Testis (tissue), 3 donors: Measurements from ENCODE around the gene PNMA8B. TPM values are rescaled to one million over a fixed set of nuclear protein-coding genes. Genes with fewer than 3 reads are reported as not detected.
"Not testable (repeated sequence)": the region's sequence is repeated elsewhere in the genome, so short reads cannot be mapped to it uniquely, and the experiment has no call there.

Experiments used
- DNase-seq: peaks from one replicate; pipeline ENCODE4 v3.0.0-alpha.2; 2019
- H3K27ac ChIP-seq, 2 donors: fragments of 200-600 bp; sonication (generic); one replicate each; pipeline ENCODE4 v1.5.1; 2019
- H3K27me3 ChIP-seq: fragments of 200-600 bp; sonication (generic); one replicate; pipeline ENCODE4 v1.5.1; 2019
- H3K36me3 ChIP-seq: fragments of 200-600 bp; sonication (generic); one replicate; pipeline ENCODE4 v1.5.1; 2017; ENCODE audit warnings: low read depth; ENCODE audit errors: missing control alignments
- H3K4me1 ChIP-seq: fragments of 200-600 bp; sonication (generic); one replicate; pipeline ENCODE4 v1.5.1; 2019
- H3K4me3 ChIP-seq, 2 donors: fragments of 200-600 bp; sonication (generic); one replicate each; pipeline ENCODE4 v1.5.1; 2017 to 2019
- H3K9me3 ChIP-seq: fragments of 200-600 bp; sonication (generic); one replicate; pipeline ENCODE4 v1.5.1; 2017
- POLR2A ChIP-seq: fragments of 450-650 bp; IDR thresholded peaks from one replicate; pipeline ENCODE4 v1.6.1; 2017; ENCODE audit warnings: antibody characterized with exemption, mild to moderate bottlenecking, moderate library complexity
- WGBS, 2 donors: methylation state at CpG; one replicate each; pipeline ENCODE4 v1.1.5; 2018; 5-methylcytosine and 5-hydroxymethylcytosine counted together
- intact Hi-C: fragments of 100-400 bp; cut with DNase I; formaldehyde crosslinking; loops from one replicate; pipeline ENCODE4 v1.15.1; 2023; ENCODE audit warnings: low total_unique reads
- polyA plus RNA-seq: library from polyadenylated mRNA; stranded (reverse); fragments of 350-450 nt; fragmentation: Illumina TruSeq; extraction: RNeasy Lipid Tissue Mini Kit (QIAGEN cat#74804); gene quantifications from one replicate; pipeline ENCODE4 v1.2.3, GENCODE V29; 2014; ENCODE audit warnings: low read depth, low replicate concordance; ENCODE audit not compliant: insufficient read depth
- total RNA-seq, 2 donors: library from RNA; depleted of rRNA; stranded (reverse); fragments of >200 nt; gene quantifications; one replicate each; pipeline ENCODE4 v1.2.3, GENCODE V29; 2016
- TF ChIP-seq, protein P1 (sequence below), 3 experiments: fragments of 450-650 bp in 2 of 3; fragments of 200-600 bp in 1 of 3; sonication (generic) in 1 of 3; IDR thresholded peaks; one replicate each; pipeline ENCODE4 v1.5.1; 2016 to 2019; ENCODE audit warnings: antibody characterized with exemption in 3 of 3, mild to moderate bottlenecking in 2 of 3, moderate library complexity in 1 of 3

The PNMA8B gene
- total and polyA plus RNA-seq, 3 donors from 2014 or later = 1.6 to 3.1 (median 3.1) TPM

DNA sequence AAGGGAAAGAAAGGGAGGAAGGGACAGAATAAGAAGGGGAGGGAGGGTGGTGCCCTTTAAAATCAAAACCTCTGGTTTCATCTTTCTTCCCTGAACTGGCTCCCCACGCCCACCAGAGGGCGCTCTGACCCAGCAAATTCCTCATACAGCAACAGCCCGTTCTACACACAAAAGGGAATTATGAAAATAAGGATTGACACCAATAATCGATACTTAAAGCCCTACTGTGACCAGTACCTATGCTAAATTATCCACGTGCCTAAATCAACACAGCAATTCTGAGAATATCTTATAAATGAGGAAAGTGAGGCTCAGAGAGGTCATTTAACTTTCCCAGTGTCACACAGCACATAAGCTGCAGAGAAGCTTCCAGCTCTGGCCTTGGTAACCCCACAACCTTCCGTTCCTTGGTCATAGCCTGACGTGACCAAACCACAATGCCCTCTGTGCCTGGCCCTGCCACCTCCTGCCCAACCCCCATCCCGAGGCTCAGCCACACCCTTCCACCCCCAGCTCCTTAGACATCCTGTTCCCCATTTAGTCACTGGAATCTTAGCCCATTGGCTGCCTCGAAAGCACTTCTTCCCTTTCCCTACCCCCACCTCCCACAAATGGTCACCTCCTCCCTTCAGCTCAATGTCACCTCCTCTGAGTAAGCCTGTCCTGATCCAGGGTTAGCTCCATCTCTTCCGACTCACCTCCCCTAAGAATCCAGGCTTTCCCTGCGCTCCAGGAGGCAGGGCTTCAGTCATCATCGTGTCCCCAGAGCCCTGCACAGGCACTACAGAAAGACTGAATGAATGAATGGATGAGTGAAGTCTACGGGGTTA is 34.2 kb upstream of the PNMA8B start:
- WGBS, 2 donors = 6 to 7% methylated on average over 13 of the region's 13 CpGs
- DNase-seq = peak; percentile 64
- TF ChIP-seq POLR2A = no peak
- TF ChIP-seq, protein P1, sequence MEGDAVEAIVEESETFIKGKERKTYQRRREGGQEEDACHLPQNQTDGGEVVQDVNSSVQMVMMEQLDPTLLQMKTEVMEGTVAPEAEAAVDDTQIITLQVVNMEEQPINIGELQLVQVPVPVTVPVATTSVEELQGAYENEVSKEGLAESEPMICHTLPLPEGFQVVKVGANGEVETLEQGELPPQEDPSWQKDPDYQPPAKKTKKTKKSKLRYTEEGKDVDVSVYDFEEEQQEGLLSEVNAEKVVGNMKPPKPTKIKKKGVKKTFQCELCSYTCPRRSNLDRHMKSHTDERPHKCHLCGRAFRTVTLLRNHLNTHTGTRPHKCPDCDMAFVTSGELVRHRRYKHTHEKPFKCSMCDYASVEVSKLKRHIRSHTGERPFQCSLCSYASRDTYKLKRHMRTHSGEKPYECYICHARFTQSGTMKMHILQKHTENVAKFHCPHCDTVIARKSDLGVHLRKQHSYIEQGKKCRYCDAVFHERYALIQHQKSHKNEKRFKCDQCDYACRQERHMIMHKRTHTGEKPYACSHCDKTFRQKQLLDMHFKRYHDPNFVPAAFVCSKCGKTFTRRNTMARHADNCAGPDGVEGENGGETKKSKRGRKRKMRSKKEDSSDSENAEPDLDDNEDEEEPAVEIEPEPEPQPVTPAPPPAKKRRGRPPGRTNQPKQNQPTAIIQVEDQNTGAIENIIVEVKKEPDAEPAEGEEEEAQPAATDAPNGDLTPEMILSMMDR (IDR thresholded peaks at IDR 0.05) = peak; percentile 88 to 91 (median 90)
- H3K4me3 ChIP-seq = no peak overlapping the region
- no peak overlapping the region for H3K27ac ChIP-seq
- H3K27me3 ChIP-seq = no peaks in the 10 kb centered on the region
- no peaks in the 10 kb centered on the region for H3K36me3 ChIP-seq
- intact Hi-C loops = no loop called here
- H3K9me3 ChIP-seq = no peaks in the 10 kb centered on the region
- no peaks in the 10 kb centered on the region for H3K4me1 ChIP-seq

DNA sequence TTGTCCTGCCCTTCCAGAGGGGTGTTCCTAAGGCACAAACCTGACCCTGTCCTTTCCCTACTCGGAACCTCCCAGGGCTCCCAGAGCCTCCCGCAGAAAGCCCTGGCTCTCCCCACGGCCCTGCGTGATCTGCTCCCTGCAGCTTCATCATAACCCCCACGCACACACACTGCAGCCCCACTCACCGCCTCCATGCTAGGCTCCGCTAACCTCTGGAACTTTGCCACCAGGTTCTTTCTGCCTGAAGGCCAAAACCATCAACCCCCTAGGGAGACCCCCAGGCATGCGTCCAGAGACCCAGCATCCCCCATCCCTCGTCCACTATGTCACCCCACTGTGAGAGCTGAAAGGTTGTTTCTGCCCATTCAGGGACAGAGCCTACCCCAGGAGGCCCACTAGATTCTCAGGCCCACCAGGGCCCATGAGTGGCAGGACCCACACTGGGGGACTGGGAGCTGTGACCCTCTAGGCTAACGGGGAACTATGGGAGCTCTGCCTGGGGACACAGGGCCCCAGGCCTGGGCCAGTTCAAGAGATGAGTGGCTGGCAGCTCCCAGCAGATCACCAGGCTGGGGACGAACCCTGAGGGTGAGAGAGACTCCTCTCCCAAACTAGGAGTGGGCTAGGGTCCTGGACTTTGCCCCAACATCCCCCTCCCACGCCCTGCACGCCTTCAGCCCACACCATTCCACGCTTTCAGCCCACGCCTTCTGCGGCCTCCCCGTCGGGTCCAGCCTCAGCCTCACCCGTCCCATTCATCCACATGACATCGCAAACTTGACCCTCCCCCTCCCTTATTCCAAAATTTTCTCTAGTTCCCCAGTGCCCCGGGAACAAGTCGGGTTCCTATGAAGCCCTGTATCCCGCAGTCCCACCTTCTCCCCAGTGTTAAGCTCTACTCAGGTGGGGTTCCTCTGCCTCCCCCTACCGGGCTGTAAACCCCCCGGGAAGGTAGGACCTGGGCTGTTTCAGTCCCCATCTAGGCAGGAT is 33.2 kb upstream of the PNMA8B start:
- intact Hi-C loops = no loop called here
- no peak overlapping the region for H3K27ac ChIP-seq
- TF ChIP-seq POLR2A = no peak
- TF ChIP-seq, protein P1 (IDR thresholded peaks at IDR 0.05) = no peak
- H3K27me3 ChIP-seq = no peaks in the 10 kb centered on the region
- no peak for DNase-seq
- H3K9me3 ChIP-seq = no peaks in the 10 kb centered on the region
- no peaks in the 10 kb centered on the region for H3K36me3 ChIP-seq
- no peaks in the 10 kb centered on the region for H3K4me1 ChIP-seq
- H3K4me3 ChIP-seq = no peak overlapping the region
- WGBS, 2 donors = 59 to 65% methylated on average over 22 to 25 of the region's 25 CpGs

DNA sequence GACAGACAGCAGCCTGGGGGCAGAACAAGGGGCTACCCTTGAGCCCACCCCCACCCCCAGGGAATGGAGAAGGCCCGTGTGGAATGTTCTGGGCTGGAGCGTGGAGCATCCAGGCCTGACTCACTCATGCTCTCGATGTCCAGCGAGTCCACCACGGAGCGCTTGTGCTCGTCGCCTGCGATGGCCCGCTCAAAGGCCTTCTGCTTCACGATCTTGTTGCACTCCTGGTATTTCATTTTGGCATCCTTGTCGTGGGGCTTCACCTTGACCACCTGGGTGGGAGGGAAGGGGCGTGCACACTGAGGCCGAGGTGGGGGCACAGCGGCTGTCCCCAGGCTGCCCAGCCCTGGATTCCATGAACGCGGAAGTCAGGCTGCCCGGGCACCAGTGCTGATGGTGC is 31.1 kb upstream of the PNMA8B start:
- H3K27me3 ChIP-seq, H3K4me3 ChIP-seq, H3K27ac ChIP-seq, intact Hi-C loops, H3K4me1 ChIP-seq, H3K9me3 ChIP-seq, H3K36me3 ChIP-seq, DNase-seq: not testable (repeated sequence)
- WGBS, 2 donors = 93% methylated on average over 17 to 18 of the region's 18 CpGs

DNA sequence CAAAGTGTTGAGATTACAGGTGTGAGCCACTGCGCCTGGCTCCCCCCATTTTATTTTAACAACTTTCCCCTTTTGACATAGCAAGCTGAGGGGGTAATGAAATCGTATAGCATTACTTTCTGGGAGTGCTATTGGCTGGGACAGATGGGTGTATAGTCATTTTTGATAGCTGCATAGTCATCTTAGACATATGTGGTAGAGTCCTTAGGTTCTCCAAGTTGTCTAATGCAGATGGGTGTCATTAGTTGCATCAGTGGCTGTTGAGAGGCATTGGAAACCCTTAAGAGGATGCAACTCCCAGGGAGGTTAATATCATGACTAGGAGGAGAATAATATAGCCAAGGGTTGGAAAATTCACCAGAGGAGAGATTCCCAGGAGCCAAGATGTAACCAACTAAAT is 28.6 kb upstream of the PNMA8B start:
- TF ChIP-seq POLR2A = no peak
- TF ChIP-seq, protein P1 (IDR thresholded peaks at IDR 0.05) = no peak
- H3K4me1 ChIP-seq = no peaks in the 10 kb centered on the region
- WGBS, 2 donors = 95% methylated on average over 2 of the region's 2 CpGs
- intact Hi-C loops = no loop called here
- H3K9me3 ChIP-seq = no peaks in the 10 kb centered on the region
- no peak overlapping the region for H3K4me3 ChIP-seq
- no peak for DNase-seq
- no peaks in the 10 kb centered on the region for H3K36me3 ChIP-seq
- H3K27ac ChIP-seq = no peak overlapping the region
- no peaks in the 10 kb centered on the region for H3K27me3 ChIP-seq

DNA sequence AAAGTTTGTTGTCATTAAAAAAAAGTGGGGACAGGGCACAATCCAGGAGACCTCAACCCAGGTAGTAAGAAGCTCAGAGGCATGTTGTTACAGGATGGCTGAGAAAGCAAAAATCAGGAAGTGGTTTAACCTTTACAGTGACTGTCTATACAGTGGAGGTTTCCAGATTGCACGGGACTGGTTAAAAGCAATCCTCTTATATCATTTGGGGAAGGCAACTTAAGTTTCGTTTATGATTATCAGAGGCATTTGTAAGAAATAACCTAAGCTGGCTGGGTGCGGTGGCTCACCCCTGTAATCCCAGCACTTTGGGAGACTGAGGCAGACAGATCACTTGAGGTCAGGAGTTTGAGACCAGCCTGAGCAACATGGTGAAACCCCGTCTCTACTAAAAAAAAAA is 27.3 kb upstream of the PNMA8B start:
- H3K27ac ChIP-seq, H3K27me3 ChIP-seq, H3K4me3 ChIP-seq, DNase-seq, H3K4me1 ChIP-seq, intact Hi-C loops, H3K36me3 ChIP-seq, H3K9me3 ChIP-seq: not testable (repeated sequence)
- 75 to 90% methylated on average over 4 of the region's 4 CpGs for WGBS, 2 donors
